D721Med (cell line): Measurements from ENCODE around the gene KIF1C.

ENCODE experiments used
- DNase-seq: peaks from one replicate; pipeline ENCODE4 v3.0.0; 2011; ENCODE audit warnings: low spot score; ENCODE audit not compliant: insufficient read length
- FAIRE-seq: peaks from 2 replicates; lab custom pipeline; 2011; peaks lifted over from hg19 to GRCh38; lab: Jason Lieb, UNC
- CTCF ChIP-seq: IDR thresholded peaks from 2 replicates; pipeline ENCODE4 v1.5.1; 2012; ENCODE audit warnings: mild to moderate bottlenecking, control low read depth; ENCODE audit not compliant: insufficient read depth; ENCODE audit errors: missing control alignments

The KIF1C gene

GRCh38 chr17:5000237-5000639 lies 2.5 kb downstream of the KIF1C start:
- TF ChIP-seq CTCF = no peak
- DNase-seq (no peak), FAIRE-seq (no peak)

- DNase-seq = no peak
- no peak for FAIRE-seq
- TF ChIP-seq CTCF = no peak
These were observed 4.5 kb downstream of the KIF1C start for GRCh38 chr17:5002121-5002788.

GRCh38 chr17:5003214-5003867 lies 5.6 kb downstream of the KIF1C start:
- no peak for DNase-seq
- no peak for FAIRE-seq
- TF ChIP-seq CTCF = no peak

- DNase-seq (no peak), FAIRE-seq (no peak)
- no peak for TF ChIP-seq CTCF
These were observed 14.2 kb downstream of the KIF1C start for GRCh38 chr17:5011928-5012327.

GRCh38 chr17:5014357-5014756 lies 16.6 kb downstream of the KIF1C start:
- FAIRE-seq (no peak), DNase-seq (no peak)
- TF ChIP-seq CTCF = no peak

GRCh38 chr17:5019475-5019956 lies 21.8 kb downstream of the KIF1C start:
- FAIRE-seq (no peak), DNase-seq (no peak)
- TF ChIP-seq CTCF = peak; percentile 2

- TF ChIP-seq CTCF = no peak
- DNase-seq (no peak), FAIRE-seq (no peak)
These were observed 22.8 kb downstream of the KIF1C start for GRCh38 chr17:5020502-5021023.
